Measurements from ENCODE around the gene RNH1. TPM values are rescaled to one million over a fixed set of nuclear protein-coding genes. Genes with fewer than 3 reads are reported as not detected.

RNH1 gene
- total RNA-seq, 4 donors from 2014 or later, result 151 to 309 (median 198) TPM

GRCh38 chr11:486189-486588 is 20.9 kb downstream of the RNH1 start:
- H3K9me3 ChIP-seq, result no peaks in the 10 kb centered on the region
- no peak overlapping the region for H3K27ac ChIP-seq
- no peak for DNase-seq
- H3K4me3 ChIP-seq, result no peak overlapping the region
- no peaks in the 10 kb centered on the region for H3K27me3 ChIP-seq
- TF ChIP-seq CTCF (IDR thresholded peaks at IDR 0.05) (no peak), POLR2A (IDR thresholded peaks at IDR 0.05) (no peak), POLR2AphosphoS5 (IDR thresholded peaks at IDR 0.05) (no peak), EP300 (IDR thresholded peaks at IDR 0.05; ENCODE audit: low read depth) (no peak)
- no peaks in the 10 kb centered on the region for H3K36me3 ChIP-seq
- H3K4me1 ChIP-seq, result peaks cover 0 to 5% (median 4%) of the 10 kb centered on the region in 4 donors
- in situ Hi-C loops (cut with MboI; ENCODE audit: low pct_ligation_motif_present in 1 of 4, low pct_unique_long_range_greater_than_20kb in 1 of 4, low sequenced_read_pairs in 3 of 4), result no loop called here
- 54 to 86% methylated on average over 3 of the region's 23 CpGs for WGBS, 2 donors (ENCODE audit: low coverage in 1 of 2)
- intact Hi-C loops (cut with DNase I; ENCODE audit: low total_unique reads), result no loop called here

- in situ Hi-C loops (cut with MboI; ENCODE audit: low pct_ligation_motif_present in 1 of 4, low pct_unique_long_range_greater_than_20kb in 1 of 4, low sequenced_read_pairs in 3 of 4) (no loop called here), intact Hi-C loops (cut with DNase I; ENCODE audit: low total_unique reads) (no loop called here)
- Histone ChIP-seq H3K27ac (no peak overlapping the region), H3K4me3 (no peak overlapping the region), H3K27me3 (no peaks in the 10 kb centered on the region), H3K36me3 (no peaks in the 10 kb centered on the region), H3K9me3 (no peaks in the 10 kb centered on the region), H3K4me1 (peaks cover 0 to 5% (median 4%) of the 10 kb centered on the region in 4 donors)
- 95% methylated on average over 38 of the region's 38 CpGs; no CpG with 5 or more reads in 1 of the 2 donors for WGBS, 2 donors (ENCODE audit: low coverage in 1 of 2)
- DNase-seq, result no peak
- no peak for TF ChIP-seq EP300 (IDR thresholded peaks at IDR 0.05; ENCODE audit: low read depth)
- no peak for TF ChIP-seq POLR2A (IDR thresholded peaks at IDR 0.05)
- TF ChIP-seq POLR2AphosphoS5 (IDR thresholded peaks at IDR 0.05), result no peak
- no peak for TF ChIP-seq CTCF (IDR thresholded peaks at IDR 0.05)
Observed at GRCh38 chr11:484616-485015, 22.4 kb downstream of the RNH1 start.

- DNase-seq, result no peak
- intact Hi-C loops (cut with DNase I; ENCODE audit: low total_unique reads), result no loop called here
- Histone ChIP-seq H3K27ac (no peak overlapping the region), H3K27me3 (no peaks in the 10 kb centered on the region), H3K9me3 (no peaks in the 10 kb centered on the region), H3K4me3 (no peak overlapping the region), H3K36me3 (no peaks in the 10 kb centered on the region), H3K4me1 (no peaks in the 10 kb centered on the region)
- in situ Hi-C loops (cut with MboI; ENCODE audit: low pct_ligation_motif_present in 1 of 4, low pct_unique_long_range_greater_than_20kb in 1 of 4, low sequenced_read_pairs in 3 of 4), result no loop called here
- WGBS, 2 donors (ENCODE audit: low coverage in 1 of 2), result 94% methylated on average over 13 of the region's 13 CpGs; no CpG with 5 or more reads in 1 of the 2 donors
- TF ChIP-seq POLR2A (IDR thresholded peaks at IDR 0.05), result no peak
- no peak for TF ChIP-seq POLR2AphosphoS5 (IDR thresholded peaks at IDR 0.05)
- no peak for TF ChIP-seq EP300 (IDR thresholded peaks at IDR 0.05; ENCODE audit: low read depth)
- TF ChIP-seq CTCF (IDR thresholded peaks at IDR 0.05), result no peak
Observed at GRCh38 chr11:479311-479710, 27.7 kb downstream of the RNH1 start.

- Histone ChIP-seq H3K27ac (no peak overlapping the region), H3K36me3 (no peaks in the 10 kb centered on the region), H3K27me3 (no peaks in the 10 kb centered on the region), H3K4me1 (no peaks in the 10 kb centered on the region), H3K4me3 (no peak overlapping the region), H3K9me3 (no peaks in the 10 kb centered on the region)
- intact Hi-C loops (cut with DNase I; ENCODE audit: low total_unique reads), result no loop called here
- TF ChIP-seq POLR2A (IDR thresholded peaks at IDR 0.05) (no peak), POLR2AphosphoS5 (IDR thresholded peaks at IDR 0.05) (no peak), EP300 (IDR thresholded peaks at IDR 0.05; ENCODE audit: low read depth) (no peak), CTCF (IDR thresholded peaks at IDR 0.05) (no peak)
- no peak for DNase-seq
- 86% methylated on average over 16 of the region's 16 CpGs; no CpG with 5 or more reads in 1 of the 2 donors for WGBS, 2 donors (ENCODE audit: low coverage in 1 of 2)
- in situ Hi-C loops (cut with MboI; ENCODE audit: low pct_ligation_motif_present in 1 of 4, low pct_unique_long_range_greater_than_20kb in 1 of 4, low sequenced_read_pairs in 3 of 4), result no loop called here
Observed at GRCh38 chr11:477052-477715, 29.9 kb downstream of the RNH1 start.
